RPMI7951 (cell line): ENCODE data around the gene STXBP5. TPM values are rescaled to one million over a fixed set of nuclear protein-coding genes. Genes with fewer than 3 reads are reported as not detected.
"Not testable (repeated sequence)": the region's sequence is repeated elsewhere in the genome, so short reads cannot be mapped to it uniquely, and the experiment has no call there.

Experiments
- DNase-seq: peaks from one replicate; pipeline ENCODE4 v3.0.0-alpha.2; 2012; ENCODE audit warnings: low read depth
- total RNA-seq: library from RNA; depleted of rRNA; stranded (reverse); fragments of >200 nt; shearing (Covaris generic); gene quantifications from 2 replicates; pipeline ENCODE4 v1.2.3, GENCODE V29; 2014

Gene STXBP5
- total RNA-seq, 1 experiment from 2014 or later = 27.6 TPM

DNA sequence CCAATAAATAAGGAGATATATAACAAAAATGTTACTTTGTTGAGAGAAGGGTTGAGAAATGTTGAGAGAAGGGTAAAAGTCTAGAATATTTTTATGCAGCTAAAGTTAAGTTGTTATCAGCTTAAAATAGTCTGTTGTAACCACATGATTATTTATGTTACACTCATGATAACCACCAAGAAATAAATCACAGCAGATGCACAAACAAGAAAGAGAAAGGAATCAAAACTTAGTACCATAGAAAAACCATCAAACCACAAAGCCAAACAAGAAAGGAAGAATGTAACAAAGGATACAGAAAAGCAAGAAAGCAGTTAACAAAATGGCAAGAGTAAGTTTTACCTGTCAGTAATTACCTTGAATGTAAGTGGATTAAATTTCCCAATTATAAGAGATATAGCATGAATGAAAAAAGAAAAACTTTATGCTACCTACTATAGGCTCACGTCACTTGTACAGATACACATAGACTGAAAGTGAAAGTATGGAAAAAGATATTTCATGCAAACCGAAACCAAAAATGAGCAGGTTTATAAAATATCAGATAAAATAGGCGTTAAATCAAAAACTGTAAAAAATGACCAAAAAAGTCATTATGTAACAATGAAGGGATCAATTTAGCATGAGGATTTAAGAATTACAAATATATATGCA is 93.6 kb downstream of the STXBP5 start:
- peak; percentile 10 for DNase-seq

GRCh38 chr6:147298461-147298860 is 94.2 kb downstream of the STXBP5 start:
- DNase-seq = no peak

- no peak for DNase-seq
Observed at GRCh38 chr6:147299035-147299434, 94.8 kb downstream of the STXBP5 start.

DNA sequence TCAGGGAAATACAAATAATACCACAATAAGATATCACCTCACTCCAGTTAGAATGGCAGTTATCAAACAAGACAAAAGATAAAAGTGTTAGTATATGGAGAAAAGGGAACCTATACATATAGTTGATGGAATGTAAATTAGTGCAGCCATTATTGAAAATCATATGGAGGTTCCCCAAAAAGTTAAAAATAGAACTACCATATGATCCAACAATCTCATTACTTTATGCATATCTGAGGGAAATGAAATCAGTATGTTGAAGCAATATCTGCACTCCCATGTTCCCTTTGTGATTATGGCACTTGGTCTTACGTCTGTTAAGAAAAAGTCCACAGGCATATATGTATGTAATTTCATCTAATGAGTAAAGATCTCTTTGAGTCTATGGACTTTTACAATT is 96.9 kb downstream of the STXBP5 start:
- DNase-seq = no peak

DNA sequence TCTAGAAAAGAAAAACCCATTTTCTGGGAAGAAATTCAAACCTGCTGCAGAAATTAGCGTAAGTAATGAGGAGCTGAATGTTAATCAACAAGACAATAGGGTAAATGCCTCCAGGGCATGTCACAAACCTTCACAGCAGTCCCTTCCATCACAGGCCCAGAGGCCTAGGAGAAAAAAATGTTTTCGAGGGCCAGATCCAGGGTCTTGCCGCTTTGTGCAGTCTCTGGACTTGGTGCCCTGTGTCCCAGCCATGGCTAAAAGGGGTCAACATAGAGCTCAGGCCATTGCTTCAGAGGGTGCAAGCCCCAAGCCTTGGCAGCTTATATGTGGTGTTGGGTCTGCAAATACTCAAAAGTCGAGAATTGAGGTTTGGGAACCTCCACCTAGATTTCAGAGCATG is 99.8 kb downstream of the STXBP5 start:
- DNase-seq = no peak

GRCh38 chr6:147310521-147310920 is 106.3 kb downstream of the STXBP5 start:
- no peak for DNase-seq

DNA sequence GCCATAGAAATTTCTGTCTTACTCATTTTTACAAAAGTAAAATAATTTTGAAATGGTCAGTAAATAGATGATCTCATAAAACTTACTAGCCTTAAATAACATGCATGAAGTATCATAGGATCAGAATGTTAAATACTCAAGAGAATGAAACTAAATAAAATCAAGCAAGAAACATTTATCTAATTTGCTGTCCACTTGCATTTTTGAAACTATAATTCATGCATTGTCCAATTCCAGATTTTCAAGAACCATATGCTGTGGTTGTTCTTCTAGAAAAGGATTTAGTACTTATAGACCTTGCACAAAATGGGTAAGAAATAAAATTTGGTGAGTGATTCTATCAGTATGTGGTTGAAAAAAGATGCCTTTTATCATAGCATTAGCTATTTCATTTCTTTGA is 107.0 kb downstream of the STXBP5 start:
- DNase-seq = no peak

GRCh38 chr6:147321260-147321659 is 117.0 kb downstream of the STXBP5 start:
- no peak for DNase-seq

- no peak for DNase-seq
Observed at GRCh38 chr6:147322299-147323162, 118.3 kb downstream of the STXBP5 start.

DNA sequence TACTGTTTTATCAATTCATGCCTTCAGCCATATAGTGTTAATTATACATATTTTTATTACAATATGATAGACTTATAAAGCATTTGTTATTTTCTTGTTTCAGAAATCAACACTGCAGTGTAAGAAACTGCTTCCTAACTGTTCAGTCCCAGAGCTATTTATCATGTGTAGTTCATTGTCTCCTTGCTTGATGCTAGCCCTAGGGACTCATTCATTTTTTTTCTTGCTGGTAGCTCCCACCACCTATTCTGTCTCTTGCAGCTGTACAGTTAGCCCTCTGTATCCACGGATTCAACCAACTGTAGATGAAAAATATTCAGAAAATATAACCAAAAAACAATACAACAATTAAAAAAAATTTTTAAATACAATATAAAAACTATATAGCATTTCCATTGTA is 121.3 kb downstream of the STXBP5 start:
- no peak for DNase-seq

- no peak for DNase-seq
Observed at GRCh38 chr6:147331401-147331800, 127.2 kb downstream of the STXBP5 start.

DNA sequence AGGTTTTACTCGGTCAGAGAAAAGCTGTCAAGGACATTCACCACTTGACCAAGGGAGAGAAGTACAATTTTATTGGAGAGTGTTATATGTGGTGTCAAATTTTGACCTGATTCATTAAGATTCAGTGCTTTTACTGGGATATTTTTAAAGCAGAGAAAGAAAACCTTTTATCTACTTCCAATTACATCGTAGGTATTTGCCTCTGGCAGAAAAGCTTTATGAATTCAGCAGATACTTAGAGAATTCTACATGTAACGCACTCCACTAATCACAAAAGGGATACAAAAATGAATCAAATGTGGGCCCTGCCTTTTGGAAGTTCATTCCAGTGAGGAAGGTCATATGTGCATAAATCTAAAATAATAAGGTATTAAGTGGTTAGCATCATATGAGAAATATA is 133.7 kb downstream of the STXBP5 start:
- DNase-seq = no peak

- DNase-seq = no peak
Observed at GRCh38 chr6:147341486-147341885, 137.3 kb downstream of the STXBP5 start.

- DNase-seq = no peak
Observed at GRCh38 chr6:147345902-147346301, 141.7 kb downstream of the STXBP5 start.

DNA sequence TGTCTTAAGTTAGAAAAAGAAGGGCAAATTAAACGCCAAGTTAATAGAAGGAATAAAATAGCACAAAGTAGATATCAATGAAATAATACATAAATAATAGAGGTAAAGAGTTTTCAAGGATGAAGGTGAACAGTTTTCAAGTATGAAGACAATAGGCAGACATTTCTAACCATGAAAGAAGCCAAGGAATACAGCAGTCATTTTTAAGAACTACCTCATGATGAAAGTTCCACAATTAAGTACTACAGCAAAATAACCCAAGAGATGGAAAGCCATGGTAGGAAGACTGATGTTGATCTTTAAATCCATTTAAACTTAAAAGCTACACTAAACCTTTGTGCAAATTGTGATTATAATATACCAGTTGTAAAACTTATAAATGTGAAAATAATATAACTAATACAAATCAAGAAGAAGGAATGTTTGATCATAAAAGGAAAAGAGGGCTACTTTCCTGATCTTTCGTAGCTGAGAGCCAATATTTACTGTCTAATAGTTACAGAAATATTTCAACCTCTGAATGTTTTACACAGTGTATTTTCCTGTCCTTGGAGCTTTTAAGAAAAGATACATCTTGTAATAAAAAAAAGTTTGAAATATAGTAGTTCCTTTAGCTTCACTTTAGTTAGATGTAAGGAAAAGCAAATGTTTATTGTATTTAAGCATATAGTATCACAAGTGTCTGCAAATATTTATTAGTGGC is 143.1 kb downstream of the STXBP5 start:
- DNase-seq = no peak

DNA sequence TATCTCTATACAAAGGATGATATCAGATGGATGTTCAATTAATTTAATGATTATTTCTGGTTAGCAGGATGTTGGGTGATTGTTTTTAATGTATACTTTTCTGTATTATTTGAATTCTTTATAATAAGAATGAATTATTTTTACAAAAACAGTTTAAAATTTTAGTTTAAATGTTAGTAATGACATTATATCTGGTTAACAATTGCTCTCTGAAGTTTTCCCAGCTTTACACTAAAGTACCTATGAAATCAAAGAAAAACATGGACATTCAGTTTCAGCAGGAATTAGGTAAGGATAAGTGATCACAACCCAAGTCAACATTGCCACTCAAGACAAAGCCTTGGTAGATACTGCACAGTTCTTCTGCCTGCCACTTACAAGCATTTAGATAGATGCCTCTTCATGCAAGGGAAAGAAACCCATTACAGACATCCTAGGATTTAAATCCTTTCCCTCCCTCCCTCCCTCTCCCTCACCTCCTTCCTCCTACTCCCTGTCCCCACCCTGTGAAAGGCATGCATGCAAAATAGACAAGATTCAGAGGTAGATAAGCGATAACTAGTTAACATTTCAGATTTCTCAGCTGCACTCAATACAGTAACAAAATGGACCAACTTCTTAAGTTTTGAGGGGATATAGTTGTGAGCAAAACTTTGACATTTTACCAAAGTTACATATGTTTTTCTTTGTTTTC is 143.8 kb downstream of the STXBP5 start:
- no peak for DNase-seq

GRCh38 chr6:147361311-147361981 is 157.2 kb downstream of the STXBP5 start:
- no peak for DNase-seq

- no peak for DNase-seq
Observed at GRCh38 chr6:147366290-147366689, 162.1 kb downstream of the STXBP5 start.

DNA sequence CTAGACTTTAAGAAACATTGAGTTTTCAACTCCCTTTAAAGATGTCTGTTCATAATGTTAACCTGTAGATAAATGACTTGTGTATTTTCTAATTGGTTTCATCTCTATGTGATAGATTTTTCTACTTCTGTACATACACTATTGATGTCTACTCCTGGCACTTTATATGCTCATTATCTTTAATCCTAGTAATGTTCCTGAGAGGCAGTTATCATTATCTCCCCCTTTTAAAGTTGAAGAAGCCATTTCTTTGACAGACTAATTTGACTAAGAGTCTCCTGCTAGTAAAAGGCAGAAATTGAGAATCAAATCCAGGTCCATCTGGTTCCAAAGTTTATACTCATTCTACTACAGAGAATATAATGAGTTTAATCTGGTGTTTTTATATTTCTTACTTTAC is 167.1 kb downstream of the STXBP5 start:
- no peak for DNase-seq

DNA sequence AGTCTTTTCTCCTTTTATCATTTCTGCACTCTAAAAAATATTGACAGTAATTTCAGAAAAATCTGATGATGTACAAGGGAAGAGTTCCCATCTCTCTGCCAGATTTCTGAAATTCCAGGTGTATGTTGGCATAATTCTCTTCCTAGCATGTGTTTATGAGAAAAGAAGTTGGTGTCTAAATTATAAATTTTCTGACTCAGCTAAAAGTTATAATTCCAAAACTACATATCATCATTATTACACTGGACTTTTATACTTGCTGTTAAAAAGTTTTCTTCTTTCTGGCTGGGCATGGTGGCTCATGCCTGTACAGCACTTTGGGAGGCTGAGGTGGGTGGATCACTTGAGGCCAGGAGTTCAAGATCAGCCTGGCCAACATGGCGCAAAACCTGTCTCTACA is 168.6 kb downstream of the STXBP5 start:
- DNase-seq = no peak

DNA sequence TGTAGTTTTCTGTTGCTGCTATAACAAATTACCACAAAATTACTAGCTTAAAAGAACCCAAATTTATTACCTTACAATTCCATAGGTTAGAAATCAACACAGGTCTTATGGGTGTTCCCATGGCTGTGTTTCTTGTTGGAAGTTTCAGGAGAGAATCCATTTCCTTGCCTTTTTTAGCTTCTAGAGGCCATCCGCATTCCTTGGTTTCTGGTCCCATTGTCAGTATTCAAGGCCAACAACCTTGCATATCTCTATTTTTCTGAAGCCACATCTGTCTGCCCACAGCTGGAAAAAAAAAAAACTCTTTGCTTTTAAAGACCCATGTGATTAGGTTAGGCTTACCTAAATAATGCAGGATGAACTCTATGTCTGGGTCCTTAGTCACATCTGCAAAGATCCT is 174.6 kb downstream of the STXBP5 start:
- DNase-seq = no peak

DNA sequence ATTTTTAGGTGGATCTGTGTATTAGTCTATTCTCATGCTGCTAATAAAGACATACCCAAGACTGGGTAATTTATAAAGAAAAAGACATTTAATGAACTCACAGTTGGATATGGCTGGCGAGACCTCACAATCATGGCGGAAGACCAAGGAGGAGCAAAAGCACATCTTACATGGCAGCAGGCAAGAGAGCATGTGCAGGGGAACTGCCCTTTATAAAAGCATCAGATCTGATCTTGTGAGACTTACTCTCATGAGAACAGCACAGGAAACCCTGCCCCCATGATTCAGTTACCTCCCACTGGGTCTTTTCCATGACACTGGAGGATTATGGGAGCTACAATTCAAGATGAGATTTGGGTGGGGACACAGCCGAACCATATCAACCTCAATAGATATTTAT is 176.6 kb downstream of the STXBP5 start:
- DNase-seq = not testable (repeated sequence)
